GM19025 (cell line): Measurements from ENCODE around the gene DEF6.

ENCODE experiments used
- ATAC-seq: cut with Tn5 transposase; IDR thresholded peaks from one replicate; pipeline ENCODE4 v1.9.1; 2021; ENCODE audit warnings: mild to moderate bottlenecking, low read depth, moderate library complexity; ENCODE audit not compliant: unreplicated experiment

The DEF6 gene

GRCh38 chr6:35370124-35370741 is 72.6 kb downstream of the DEF6 start:
- no peak for ATAC-seq

- no peak for ATAC-seq
Measured at GRCh38 chr6:35370785-35371493, 73.3 kb downstream of the DEF6 start.
